ENCODE results near the gene MED14.
"Not testable (repeated sequence)": the region's sequence is repeated elsewhere in the genome, so short reads cannot be mapped to it uniquely, and the experiment has no call there.

MED14 gene

GRCh38 chrX:40735325-40736169, at the start of gene MED14:
TSS of gene MED14 (minus strand) at chrX:40735542. CDS start at chrX:40735412, 130 bp downstream.
- DNase-seq, result peak; percentile 95

DNA sequence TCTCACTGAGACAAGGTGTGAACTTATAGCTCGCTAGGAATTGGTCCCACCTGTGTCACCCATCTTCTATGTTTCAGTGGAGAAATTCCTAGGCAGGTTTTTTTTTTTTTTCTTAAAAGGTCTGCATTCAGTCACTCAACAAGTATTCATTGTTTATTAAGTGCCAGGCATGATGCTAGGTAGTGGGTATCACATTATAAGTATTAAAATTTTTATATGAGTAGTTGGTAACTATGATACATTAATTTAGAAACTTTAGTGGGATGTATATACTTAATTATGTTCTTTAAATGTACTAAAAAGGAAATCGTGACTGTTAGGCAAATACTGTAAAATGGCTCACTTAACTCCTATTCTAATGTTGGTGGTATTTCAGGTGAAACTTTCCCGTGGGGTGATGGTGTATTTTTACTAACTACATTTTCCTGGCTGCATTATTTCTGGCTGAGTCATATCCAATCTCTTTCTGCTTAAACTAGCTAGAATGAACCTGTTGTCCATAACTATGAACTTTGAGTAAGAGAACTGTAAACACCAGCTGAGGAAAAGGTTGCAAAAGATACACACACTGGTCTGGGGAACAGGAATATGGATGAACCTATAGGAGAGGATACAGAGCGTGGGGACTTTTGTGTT, 49.3 kb upstream of the MED14 start:
- no peak for DNase-seq

DNA sequence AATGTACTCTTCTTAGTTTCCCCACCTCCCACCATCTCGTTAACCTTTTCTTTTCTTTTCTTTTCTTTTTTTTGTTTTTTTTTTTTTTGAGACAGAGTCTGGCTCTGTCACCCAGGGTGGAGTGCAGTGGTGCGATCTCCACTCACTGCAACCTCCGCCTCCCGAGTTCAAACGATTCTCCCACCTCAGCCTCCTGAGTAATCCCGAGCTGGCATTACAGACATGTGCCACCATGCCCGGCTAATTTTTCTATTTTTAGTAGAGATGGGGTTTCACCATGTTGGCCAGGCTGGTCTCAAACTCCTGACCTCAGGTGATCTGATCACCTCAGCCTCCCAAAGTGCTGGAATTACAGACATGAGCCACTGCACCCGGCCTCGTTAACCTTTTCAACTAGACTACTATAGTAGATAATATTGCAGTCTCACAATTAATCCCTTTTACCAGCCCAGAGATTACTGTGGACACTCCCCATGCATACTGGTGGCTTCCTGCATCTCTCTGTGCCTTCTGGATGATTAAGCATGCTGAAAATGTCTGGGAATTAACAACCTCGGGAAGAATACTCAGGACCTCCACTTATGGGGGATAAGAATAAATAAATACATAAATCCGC, 47.4 kb upstream of the MED14 start:
- not testable (repeated sequence) for DNase-seq

DNA sequence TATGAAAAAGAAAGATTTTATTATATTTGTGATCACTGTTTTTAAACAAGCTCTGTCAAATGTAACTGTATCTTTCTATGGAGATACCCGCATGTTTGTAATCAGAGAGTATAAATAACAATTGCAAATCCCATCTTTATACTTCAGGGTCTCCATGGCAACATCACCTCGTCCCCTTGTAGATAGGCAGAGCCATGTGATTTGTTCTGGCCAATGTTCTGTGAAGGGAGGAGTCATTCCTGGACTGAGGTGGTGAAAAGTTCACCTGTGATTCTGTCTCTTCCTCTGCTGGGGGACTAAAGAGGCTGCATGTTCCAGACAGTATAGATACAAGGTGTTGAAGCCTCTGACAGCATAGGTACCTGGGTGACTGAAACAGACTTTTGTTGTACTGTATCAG, 45.6 kb upstream of the MED14 start:
- no peak for DNase-seq

GRCh38 chrX:40780082-40780481, 44.7 kb upstream of the MED14 start:
- DNase-seq, result no peak

- DNase-seq, result no peak
Measured at GRCh38 chrX:40778861-40779575, 43.7 kb upstream of the MED14 start.

- DNase-seq, result no peak
Measured at GRCh38 chrX:40773809-40774208, 38.5 kb upstream of the MED14 start.

DNA sequence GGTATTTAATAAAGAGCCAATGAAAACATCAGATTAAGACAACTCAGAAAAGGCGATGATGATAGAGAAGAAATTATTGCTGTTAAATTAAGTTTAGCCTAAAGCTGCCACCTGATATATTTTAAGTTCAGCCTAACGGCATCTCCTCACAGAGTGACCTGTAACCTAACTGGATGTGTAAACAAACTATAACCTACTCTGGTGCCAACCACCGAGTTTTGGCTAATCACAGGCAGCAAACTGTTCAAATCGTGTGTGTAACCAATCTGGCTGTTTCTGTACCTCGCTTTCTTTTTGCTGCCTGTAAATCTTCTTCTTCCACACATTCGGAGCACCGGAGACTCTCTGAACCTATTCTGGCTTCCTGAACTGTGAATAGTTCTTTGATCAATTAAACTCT, 37.8 kb upstream of the MED14 start:
- no peak for DNase-seq

DNA sequence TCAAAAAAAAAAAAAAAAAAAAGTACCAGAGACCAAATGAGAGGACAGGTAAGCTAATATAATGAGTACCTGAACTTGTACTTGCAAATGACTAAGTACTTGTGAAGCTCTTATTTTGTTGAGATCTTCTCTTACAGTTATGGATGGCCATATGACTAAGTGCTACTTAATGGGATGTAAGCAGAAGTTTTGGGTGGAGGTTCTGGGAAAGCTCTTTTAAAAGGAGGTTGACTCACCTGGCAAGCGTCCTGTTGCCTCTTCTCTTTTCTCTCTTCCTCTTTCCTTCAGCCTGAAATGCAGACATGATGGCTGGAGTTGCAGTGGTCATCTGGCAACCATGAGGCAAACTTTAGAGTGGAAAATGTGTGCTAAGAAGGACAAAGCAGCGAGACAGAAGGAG, 36.9 kb upstream of the MED14 start:
- no peak for DNase-seq

DNA sequence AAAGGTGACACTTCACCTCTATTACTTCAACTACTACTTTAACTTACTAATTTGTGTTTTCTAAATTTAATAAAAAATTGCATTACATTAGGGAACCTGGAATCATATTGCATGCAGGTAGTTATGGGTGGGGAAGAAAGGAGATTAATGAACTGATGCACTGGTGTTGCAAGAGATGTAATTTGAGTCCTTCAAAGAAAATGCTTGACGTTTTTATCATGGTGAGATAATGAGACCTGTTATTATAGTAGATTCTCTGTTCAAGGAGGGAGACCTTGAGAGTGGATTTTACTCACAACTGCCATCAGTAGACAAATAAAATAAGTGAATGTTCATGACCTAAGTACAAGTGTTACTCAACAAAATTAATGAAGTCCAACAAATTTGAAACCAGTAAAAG, 26.4 kb upstream of the MED14 start:
- no peak for DNase-seq

DNA sequence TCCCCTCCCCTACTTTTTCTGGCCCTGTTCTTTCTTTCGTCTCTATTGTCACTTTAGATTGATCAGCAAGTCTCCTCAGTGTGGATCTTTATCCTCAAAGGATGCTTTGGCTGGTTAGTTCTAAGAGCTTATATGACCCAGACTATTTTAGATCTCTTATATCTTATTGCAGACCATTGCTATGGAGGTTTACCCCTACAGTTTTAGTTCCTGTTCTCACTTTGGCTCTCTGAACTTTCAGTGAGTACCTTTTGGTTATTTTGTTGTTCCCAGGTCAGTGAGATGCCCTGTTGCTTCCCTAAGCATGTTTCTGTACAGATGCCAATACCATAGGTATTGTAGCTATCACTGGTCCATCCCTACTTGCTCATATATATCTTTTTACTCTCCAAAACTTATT, 24.0 kb upstream of the MED14 start:
- DNase-seq, result no peak

DNA sequence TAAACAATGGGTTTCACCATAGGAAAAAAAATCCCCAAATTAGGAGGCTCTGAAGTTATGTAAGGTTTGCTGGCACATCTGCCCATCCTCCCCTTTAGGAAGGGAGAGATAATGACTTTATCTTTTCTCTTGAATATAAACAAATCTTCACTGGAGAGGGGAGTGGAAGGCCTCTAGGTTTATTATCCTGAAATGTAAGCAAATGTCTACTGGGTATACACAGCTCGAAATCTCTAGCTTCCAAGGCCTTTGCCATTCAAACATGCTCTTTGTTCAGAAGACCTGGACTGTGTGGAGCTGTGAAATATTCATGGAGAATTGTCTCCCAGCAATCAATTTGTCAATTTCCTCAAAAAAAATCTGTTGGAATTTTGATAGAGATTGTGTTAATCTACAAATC, 21.7 kb upstream of the MED14 start:
- no peak for DNase-seq

- DNase-seq, result no peak
Measured at GRCh38 chrX:40755291-40756249, 20.2 kb upstream of the MED14 start.

DNA sequence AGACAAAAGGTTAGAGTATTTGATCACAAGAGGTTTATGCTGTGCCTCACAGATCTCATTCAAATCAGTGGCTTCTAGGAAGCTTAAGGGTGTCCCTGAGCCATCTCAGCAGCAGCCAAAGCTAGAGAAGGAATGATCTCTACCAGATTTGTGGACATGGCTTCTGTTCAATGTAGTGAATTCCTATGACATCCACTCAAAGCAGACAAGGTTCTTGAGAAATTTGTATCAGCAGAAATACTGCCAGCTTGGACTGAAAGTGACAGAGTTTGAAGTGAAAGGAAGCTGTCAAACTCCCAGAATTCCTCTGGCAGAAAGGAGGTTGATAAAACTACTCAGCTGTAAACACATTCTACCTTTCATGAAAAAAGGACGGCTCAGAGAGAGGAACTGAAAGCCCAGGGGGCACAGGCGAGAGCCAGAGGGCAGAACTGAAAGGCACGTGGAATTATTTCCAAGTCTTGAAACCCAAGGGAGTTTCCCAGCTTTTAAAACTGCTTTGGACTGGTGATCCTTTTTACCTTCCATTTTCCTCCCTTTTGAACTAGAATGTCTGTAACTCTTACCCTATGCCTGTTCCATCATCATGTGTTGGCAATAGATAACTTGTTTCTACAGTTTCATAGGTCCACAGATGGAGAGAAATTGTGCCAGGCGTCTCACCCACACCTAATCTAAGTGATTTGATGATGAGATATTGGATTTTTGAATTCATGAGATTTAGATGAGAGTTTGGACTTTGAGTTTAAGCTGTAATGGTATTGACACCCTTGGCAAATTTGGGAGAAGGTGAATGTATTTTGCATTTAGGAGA, 14.5 kb upstream of the MED14 start:
- no peak for DNase-seq

- DNase-seq, result no peak
Measured at GRCh38 chrX:40748977-40749376, 13.6 kb upstream of the MED14 start.

- no peak for DNase-seq
Measured at GRCh38 chrX:40746521-40746920, 11.2 kb upstream of the MED14 start.

DNA sequence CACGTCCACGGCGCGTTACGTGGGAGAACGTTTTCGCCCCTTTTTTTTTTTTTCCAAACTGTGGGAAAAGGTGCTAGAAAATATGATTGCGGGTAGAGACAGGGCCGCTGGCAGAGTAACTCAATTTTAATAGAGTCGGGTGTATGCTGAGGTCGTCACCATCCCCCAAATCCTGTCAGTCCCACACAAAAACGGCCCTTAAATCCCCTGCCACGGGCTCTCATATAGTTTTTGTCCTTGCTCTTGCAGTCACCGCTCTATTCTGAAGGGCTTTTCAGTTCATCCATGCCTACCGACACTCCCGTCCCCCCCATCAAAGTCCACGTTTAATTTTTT, 796 bp upstream of the MED14 start:
- no peak for DNase-seq

GRCh38 chrX:40734971-40735324, 394 bp downstream of the MED14 start:
- no peak for DNase-seq

GRCh38 chrX:40733706-40734105, 1.6 kb downstream of the MED14 start:
- DNase-seq, result no peak

- DNase-seq, result not testable (repeated sequence)
Measured at GRCh38 chrX:40732499-40732898, 2.8 kb downstream of the MED14 start.
